BE2C (cell line): ENCODE data around the gene TMEM132D.

Experiments
- DNase-seq: peaks from one replicate; pipeline ENCODE4 v3.0.0-alpha.2; 2020
- H3K27me3 ChIP-seq: fragments of 250-450 bp; sonication (Bioruptor Pico); 2 replicates; pipeline ENCODE4 v1.5.1; 2020; ENCODE audit warnings: mild to moderate bottlenecking
- H3K36me3 ChIP-seq: fragments of 250-450 bp; sonication (Bioruptor Pico); 2 replicates; pipeline ENCODE4 v1.5.1; 2020; ENCODE audit warnings: mild to moderate bottlenecking
- H3K4me1 ChIP-seq: fragments of 250-450 bp; sonication (Bioruptor Pico); 2 replicates; pipeline ENCODE4 v1.5.1; 2020
- H3K4me3 ChIP-seq: 2 replicates; pipeline ENCODE4 v1.5.1; 2011; ENCODE audit warnings: low read depth, low read length
- H3K9me3 ChIP-seq: fragments of 250-450 bp; sonication (Bioruptor Pico); 2 replicates; pipeline ENCODE4 v1.5.1; 2020
- TF ChIP-seq, protein P1 (sequence below): IDR thresholded peaks from 2 replicates; pipeline ENCODE4 v1.5.1; 2012; ENCODE audit warnings: mild to moderate bottlenecking, low read depth, low read length

The TMEM132D gene

DNA sequence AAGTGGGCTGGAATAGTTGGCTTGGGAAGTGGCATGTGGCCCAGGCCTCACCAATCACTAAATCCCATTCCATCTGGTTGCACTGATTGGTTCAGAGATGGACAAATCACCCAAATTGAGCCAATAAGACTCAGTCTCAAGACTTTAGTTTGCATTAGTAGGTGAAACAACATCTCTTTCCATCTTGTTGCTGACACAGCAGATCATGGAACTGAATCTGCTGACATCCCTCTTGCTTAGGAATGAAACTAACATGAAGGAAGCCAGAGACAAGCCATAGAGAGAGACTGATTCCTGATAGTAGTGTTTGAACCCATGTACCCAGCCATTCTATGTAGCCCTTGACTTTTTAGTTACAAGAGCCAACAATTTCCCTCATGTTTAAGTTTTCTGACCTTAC, 743.5 kb downstream of the TMEM132D start:
- H3K4me1 ChIP-seq: no peaks in the 10 kb centered on the region
- DNase-seq: no peak
- no peaks in the 10 kb centered on the region for H3K36me3 ChIP-seq
- TF ChIP-seq, protein P1, sequence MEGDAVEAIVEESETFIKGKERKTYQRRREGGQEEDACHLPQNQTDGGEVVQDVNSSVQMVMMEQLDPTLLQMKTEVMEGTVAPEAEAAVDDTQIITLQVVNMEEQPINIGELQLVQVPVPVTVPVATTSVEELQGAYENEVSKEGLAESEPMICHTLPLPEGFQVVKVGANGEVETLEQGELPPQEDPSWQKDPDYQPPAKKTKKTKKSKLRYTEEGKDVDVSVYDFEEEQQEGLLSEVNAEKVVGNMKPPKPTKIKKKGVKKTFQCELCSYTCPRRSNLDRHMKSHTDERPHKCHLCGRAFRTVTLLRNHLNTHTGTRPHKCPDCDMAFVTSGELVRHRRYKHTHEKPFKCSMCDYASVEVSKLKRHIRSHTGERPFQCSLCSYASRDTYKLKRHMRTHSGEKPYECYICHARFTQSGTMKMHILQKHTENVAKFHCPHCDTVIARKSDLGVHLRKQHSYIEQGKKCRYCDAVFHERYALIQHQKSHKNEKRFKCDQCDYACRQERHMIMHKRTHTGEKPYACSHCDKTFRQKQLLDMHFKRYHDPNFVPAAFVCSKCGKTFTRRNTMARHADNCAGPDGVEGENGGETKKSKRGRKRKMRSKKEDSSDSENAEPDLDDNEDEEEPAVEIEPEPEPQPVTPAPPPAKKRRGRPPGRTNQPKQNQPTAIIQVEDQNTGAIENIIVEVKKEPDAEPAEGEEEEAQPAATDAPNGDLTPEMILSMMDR: no peak
- H3K4me3 ChIP-seq: no peak overlapping the region
- no peaks in the 10 kb centered on the region for H3K9me3 ChIP-seq
- no peaks in the 10 kb centered on the region for H3K27me3 ChIP-seq

DNA sequence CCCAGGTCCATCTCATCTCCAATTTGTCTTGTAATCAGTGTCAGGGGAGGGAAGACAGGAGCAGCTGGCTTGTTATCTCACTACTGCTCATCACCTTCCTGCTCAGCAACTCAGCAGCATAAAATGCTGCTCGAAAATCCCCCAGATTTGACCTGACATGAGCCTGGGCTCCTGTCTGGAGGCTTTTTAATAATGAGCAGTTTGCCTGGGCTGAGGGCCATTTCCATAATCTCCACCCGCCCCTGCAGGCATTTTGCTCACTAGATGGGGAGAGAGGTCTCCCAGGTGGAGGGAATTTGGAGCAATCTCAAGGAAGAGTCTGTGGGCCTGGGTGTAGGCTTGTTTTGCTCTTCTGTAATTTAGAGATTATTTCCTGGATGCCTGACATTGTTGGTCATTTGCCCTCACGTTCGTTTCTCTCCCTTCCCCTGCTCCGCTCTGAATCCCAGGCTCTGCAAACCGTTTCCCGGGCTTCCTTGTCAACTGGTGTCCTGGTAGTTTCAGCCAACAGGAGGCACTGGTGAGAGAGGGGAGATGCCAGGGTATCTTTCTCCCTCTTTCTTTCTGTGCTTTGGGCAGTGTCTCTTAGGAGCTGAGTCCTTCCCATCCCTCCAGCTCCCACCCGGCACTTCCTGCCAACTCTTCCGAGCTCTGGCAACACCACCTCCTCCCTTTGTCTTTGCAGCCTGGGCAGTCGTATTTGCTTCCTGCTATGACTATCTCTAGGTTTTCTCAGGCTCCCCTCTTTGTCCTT, 751.3 kb downstream of the TMEM132D start:
- no peak for DNase-seq
- Histone ChIP-seq H3K9me3 (no peaks in the 10 kb centered on the region; the same call in 1 of the 2 replicates), H3K4me1 (no peaks in the 10 kb centered on the region), H3K4me3 (no peak overlapping the region), H3K36me3 (no peaks in the 10 kb centered on the region), H3K27me3 (no peaks in the 10 kb centered on the region)
- TF ChIP-seq, protein P1: no peak

DNA sequence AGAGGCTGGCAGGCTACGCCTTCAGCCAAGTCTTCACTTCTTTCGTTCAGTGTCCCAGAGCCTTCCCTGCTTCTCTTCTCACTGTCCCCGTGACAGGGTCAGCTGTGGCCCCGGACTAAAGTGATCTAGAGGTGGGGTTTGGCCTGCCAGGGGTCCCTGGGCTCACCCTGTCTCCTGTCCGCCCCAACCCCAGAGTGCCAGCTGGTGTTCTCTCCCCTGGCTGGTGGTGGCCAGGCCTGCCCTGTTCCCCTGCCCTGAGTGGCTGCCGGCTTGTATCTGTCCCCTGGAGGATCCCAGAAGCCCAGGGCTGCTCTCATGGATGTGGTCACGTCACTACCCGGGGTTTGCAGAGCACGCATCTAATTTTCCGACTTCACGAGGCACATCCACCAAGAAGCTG, 753.1 kb downstream of the TMEM132D start:
- Histone ChIP-seq H3K4me3 (no peak overlapping the region), H3K9me3 (no peaks in the 10 kb centered on the region; the same call in 1 of the 2 replicates), H3K27me3 (no peaks in the 10 kb centered on the region), H3K36me3 (no peaks in the 10 kb centered on the region), H3K4me1 (no peaks in the 10 kb centered on the region)
- TF ChIP-seq, protein P1: no peak
- no peak for DNase-seq

DNA sequence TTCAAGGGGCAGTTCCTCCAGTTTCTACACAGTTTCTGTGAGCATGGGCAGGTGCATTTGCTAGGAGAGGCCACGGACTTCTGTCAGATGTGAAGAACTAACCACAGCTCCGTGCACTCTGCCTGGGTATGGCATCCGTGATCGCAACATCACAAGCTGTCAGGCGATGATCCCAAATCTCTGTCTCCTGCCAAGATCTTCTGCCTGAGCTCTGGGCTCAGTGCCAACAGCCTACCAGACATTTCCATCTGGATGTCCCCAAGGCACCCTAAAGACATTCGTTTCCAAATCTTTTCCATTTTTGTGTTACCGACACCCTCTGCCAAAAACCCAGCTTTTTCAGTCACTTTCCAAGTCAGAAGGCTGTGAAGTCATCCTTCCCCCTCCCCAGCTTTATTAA, 758.4 kb downstream of the TMEM132D start:
- H3K4me1 ChIP-seq: no peaks in the 10 kb centered on the region
- no peaks in the 10 kb centered on the region for H3K36me3 ChIP-seq
- TF ChIP-seq, protein P1: no peak
- no peak for DNase-seq
- H3K27me3 ChIP-seq: no peaks in the 10 kb centered on the region
- no peaks in the 10 kb centered on the region; the same call in 1 of the 2 replicates for H3K9me3 ChIP-seq
- H3K4me3 ChIP-seq: no peak overlapping the region

DNA sequence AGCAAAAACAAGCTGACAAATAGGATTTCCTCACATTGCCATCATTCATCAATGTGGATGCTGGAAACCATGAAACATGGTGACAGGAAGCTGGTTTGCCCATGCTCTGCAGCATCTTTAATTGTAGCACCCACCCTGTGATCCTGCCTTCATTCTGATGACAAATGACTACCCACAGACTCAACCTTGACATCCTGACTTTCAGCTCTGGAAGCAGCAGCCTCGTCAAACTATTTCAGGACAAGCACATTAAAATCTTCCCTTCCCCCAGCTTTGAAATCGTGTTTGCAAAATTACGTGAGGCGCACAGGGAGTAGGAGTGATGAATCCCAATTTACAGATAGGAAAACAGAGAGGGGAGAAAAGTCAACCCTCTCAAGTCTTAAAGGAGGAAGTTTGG, 765.0 kb downstream of the TMEM132D start:
- TF ChIP-seq, protein P1: no peak
- H3K4me3 ChIP-seq: no peak overlapping the region
- no peaks in the 10 kb centered on the region for H3K36me3 ChIP-seq
- H3K4me1 ChIP-seq: no peaks in the 10 kb centered on the region
- H3K27me3 ChIP-seq: no peaks in the 10 kb centered on the region
- DNase-seq: no peak
- H3K9me3 ChIP-seq: no peaks in the 10 kb centered on the region; the same call in 1 of the 2 replicates

DNA sequence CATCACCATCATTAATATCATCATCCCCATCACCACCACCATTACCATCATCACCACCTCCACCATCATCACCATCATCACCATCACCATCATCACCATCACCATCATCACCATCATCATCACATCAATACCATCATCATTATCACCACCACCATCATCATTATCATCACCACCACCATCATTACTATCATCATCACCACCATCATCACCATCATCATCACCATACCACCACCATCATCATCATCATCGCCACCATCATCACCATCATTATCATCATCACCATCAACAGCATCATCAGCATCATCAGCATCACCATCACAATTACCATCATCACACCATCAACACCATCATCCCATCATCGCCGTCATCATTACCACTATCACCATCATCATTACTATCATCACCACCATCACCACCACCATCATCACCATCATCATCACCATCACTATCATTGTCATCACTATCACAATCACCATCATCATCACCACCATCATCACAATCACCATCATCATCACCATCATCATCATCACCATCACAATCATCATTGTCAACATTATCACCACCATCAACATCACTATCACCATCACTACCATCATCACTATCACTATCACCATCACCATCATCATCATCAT, 767.0 kb downstream of the TMEM132D start:
- DNase-seq: no peak
- Histone ChIP-seq H3K36me3 (no peaks in the 10 kb centered on the region), H3K4me3 (no peak overlapping the region), H3K27me3 (no peaks in the 10 kb centered on the region), H3K4me1 (no peaks in the 10 kb centered on the region), H3K9me3 (no peaks in the 10 kb centered on the region; the same call in 1 of the 2 replicates)
- TF ChIP-seq, protein P1: no peak
